ENCODE data around the gene IL1B.

DNA sequence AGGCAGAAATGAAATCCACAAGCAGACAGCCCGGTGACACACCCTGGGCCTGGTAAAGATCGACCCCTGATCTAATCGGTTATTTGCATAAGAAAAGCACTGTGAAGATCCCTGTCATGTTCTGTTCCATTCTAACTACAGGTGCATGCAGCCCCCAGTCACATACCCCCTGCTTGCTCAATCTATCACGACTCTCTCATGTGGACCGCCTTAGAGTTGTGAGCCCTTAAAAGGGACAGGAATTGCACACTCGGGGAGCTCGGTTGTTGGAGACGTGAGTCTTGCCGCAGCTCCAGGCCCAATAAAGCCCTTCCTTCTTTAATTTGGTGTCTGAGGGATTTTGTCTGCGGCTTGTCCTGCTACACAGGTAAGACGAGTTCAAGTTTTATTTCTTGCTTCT is 13.4 kb upstream of the IL1B start:
- TF ChIP-seq YY1 (IDR thresholded peaks at IDR 0.05; ENCODE audit: insufficient read depth, insufficient read length) (no peak), SUZ12 (IDR thresholded peaks at IDR 0.05; ENCODE audit: extremely low read depth, insufficient read depth, insufficient read length) (no peak), ZNF274 (IDR thresholded peaks at IDR 0.05; ENCODE audit: low read depth, low read length) (no peak)
